Liver (tissue), 9 donors: ENCODE data around the gene FUT2. TPM values are rescaled to one million over a fixed set of nuclear protein-coding genes. Genes with fewer than 3 reads are reported as not detected.

Experiments
- DNase-seq: peaks from one replicate; pipeline ENCODE4 v3.0.0-alpha.2; 2017; ENCODE audit warnings: low spot score
- H3K27ac ChIP-seq, 2 donors: one replicate each; pipeline ENCODE4 v1.7.0; 2013; ENCODE audit warnings: inconsistent platforms in 2 of 2, low read length in 2 of 2, control low read depth in 1 of 2, low read depth in 1 of 2, mild to moderate bottlenecking in 1 of 2
- H3K27me3 ChIP-seq, 4 donors: one replicate each; pipeline versions ENCODE4 v1.6.1 to v1.7.0; 2013; ENCODE audit warnings: low read length in 3 of 4, inconsistent platforms in 1 of 4, mild to moderate bottlenecking in 1 of 4, moderate library complexity in 1 of 4; ENCODE audit not compliant: control insufficient read depth in 4 of 4, insufficient read depth in 4 of 4
- H3K36me3 ChIP-seq, 4 donors: one replicate each; pipeline versions ENCODE4 v1.6.1 to v1.7.0; 2013; ENCODE audit warnings: low read length in 3 of 4, mild to moderate bottlenecking in 3 of 4, low read depth in 1 of 4, moderate library complexity in 1 of 4; ENCODE audit not compliant: control insufficient read depth in 4 of 4, insufficient read depth in 3 of 4
- H3K4me1 ChIP-seq, 4 donors: one replicate each; pipeline versions ENCODE4 v1.6.1 to v1.7.0; 2013; ENCODE audit warnings: low read length in 3 of 4, mild to moderate bottlenecking in 3 of 4, moderate library complexity in 1 of 4; ENCODE audit not compliant: control insufficient read depth in 4 of 4, insufficient read depth in 4 of 4
- H3K4me3 ChIP-seq, 3 donors: one replicate each; pipeline versions ENCODE4 v1.6.1 to v1.7.0; 2013; ENCODE audit warnings: low read length in 3 of 3, control low read depth in 1 of 3, low read depth in 1 of 3, mild to moderate bottlenecking in 1 of 3
- H3K9ac ChIP-seq, 2 donors: one replicate each; pipeline ENCODE4 v1.7.0; 2013; ENCODE audit warnings: low read length in 2 of 2, mild to moderate bottlenecking in 2 of 2, moderate library complexity in 2 of 2, control low read depth in 1 of 2, low read depth in 1 of 2
- H3K9me3 ChIP-seq, 4 donors: one replicate each; pipeline versions ENCODE4 v1.6.1 to v1.7.0; 2013; ENCODE audit warnings: low read length in 3 of 4; ENCODE audit not compliant: control insufficient read depth in 4 of 4
- ATF3 ChIP-seq: IDR thresholded peaks from 2 replicates; pipeline ENCODE4 v1.6.1; 2016; ENCODE audit warnings: antibody characterized with exemption
- CTCF ChIP-seq: fragments of 150-350 bp; IDR thresholded peaks from 2 replicates; pipeline ENCODE4 v1.5.1; 2017; ENCODE audit warnings: improper control_type of control experiment, low read depth, low read length; ENCODE audit not compliant: missing input control
- EGR1 ChIP-seq, 2 donors: IDR thresholded peaks; 2 replicates each; pipeline ENCODE4 v1.6.1; 2016 to 2018; ENCODE audit warnings: antibody characterized with exemption in 2 of 2, low read depth in 2 of 2
- FOXA2 ChIP-seq: IDR thresholded peaks from 2 replicates; pipeline ENCODE4 v1.6.1; 2016; ENCODE audit warnings: antibody characterized with exemption
- GABPA ChIP-seq, 2 donors: IDR thresholded peaks in 1 of 2; conservative IDR thresholded peaks in 1 of 2; 2 replicates each; pipeline ENCODE4 v1.6.1; 2016; ENCODE audit warnings: antibody characterized with exemption in 2 of 2, mild to moderate bottlenecking in 1 of 2, moderate library complexity in 1 of 2
- HNF4A ChIP-seq, 2 donors: conservative IDR thresholded peaks; 2 replicates each; pipeline ENCODE4 v1.6.1; 2016; ENCODE audit warnings: antibody characterized with exemption in 2 of 2, mild to moderate bottlenecking in 2 of 2
- HNF4G ChIP-seq: IDR thresholded peaks from 2 replicates; pipeline ENCODE4 v1.6.1; 2016; ENCODE audit warnings: antibody characterized with exemption
- JUND ChIP-seq, 2 donors: IDR thresholded peaks; 2 replicates each; pipeline ENCODE4 v1.6.1; 2016; ENCODE audit warnings: antibody characterized with exemption in 2 of 2
- MAX ChIP-seq: IDR thresholded peaks from 2 replicates; pipeline ENCODE4 v1.6.1; 2016; ENCODE audit warnings: antibody characterized with exemption
- NR2F2 ChIP-seq: IDR thresholded peaks from 2 replicates; pipeline ENCODE4 v1.6.1; 2016; ENCODE audit warnings: antibody characterized with exemption
- RAD21 ChIP-seq, 2 donors: IDR thresholded peaks; 2 replicates each; pipeline ENCODE4 v1.6.1; 2016; ENCODE audit warnings: antibody characterized with exemption in 2 of 2, mild to moderate bottlenecking in 2 of 2
- RXRA ChIP-seq, 2 donors: IDR thresholded peaks; 2 replicates each; pipeline ENCODE4 v1.6.1; 2017 to 2018; ENCODE audit warnings: antibody characterized with exemption in 2 of 2, mild to moderate bottlenecking in 1 of 2
- SP1 ChIP-seq: IDR thresholded peaks from 2 replicates; pipeline ENCODE4 v1.6.1; 2018; ENCODE audit warnings: antibody characterized with exemption, mild to moderate bottlenecking
- TAF1 ChIP-seq: conservative IDR thresholded peaks from 2 replicates; pipeline ENCODE4 v1.6.1; 2016; ENCODE audit warnings: antibody characterized with exemption, mild to moderate bottlenecking
- YY1 ChIP-seq: IDR thresholded peaks from 2 replicates; pipeline ENCODE4 v1.6.1; 2016; ENCODE audit warnings: antibody characterized with exemption, mild to moderate bottlenecking
- ZBTB33 ChIP-seq: IDR thresholded peaks from 2 replicates; pipeline ENCODE4 v1.6.1; 2016; ENCODE audit warnings: antibody characterized with exemption
- WGBS: extraction: QIAGEN DNeasy Blood & Tissue Kit; methylation state at CpG from one replicate; pipeline ENCODE4 v1.1.7; 2013; 5-methylcytosine and 5-hydroxymethylcytosine counted together
- polyA plus RNA-seq, 2 donors: library from polyadenylated mRNA; stranded (reverse) in 1 of 2; unstranded in 1 of 2; fragments of 200-250 nt in 1 of 2; fragments of >200 nt in 1 of 2; fragmentation: Nextera tagmentation in 1 of 2; extraction: Ambion mirVana in 1 of 2; gene quantifications; one replicate each; pipeline versions ENCODE4 v1.2.1 to v1.2.3, GENCODE V29; 2013 to 2015
- total RNA-seq, 2 donors: library from RNA; depleted of rRNA; stranded (reverse); fragments of >200 nt; gene quantifications; one replicate each; pipeline ENCODE4 v1.2.3, GENCODE V29; 2014
- donor health status: healthy.
- donor health status: healthy.
- donor health status: healthy.
- donor health status: healthy.
- donor health status: healthy.

Gene FUT2
- total and polyA plus RNA-seq, 4 donors = 0.02 to 0.38 (median 0.05) TPM; not detected in 1

GRCh38 chr19:48720251-48720612 is 24.5 kb downstream of the FUT2 start:
- DNase-seq = no peak
- no peaks in the 10 kb centered on the region for H3K36me3 ChIP-seq
- H3K9ac ChIP-seq = no peak overlapping the region
- WGBS = 41% methylated on average over 12 of the region's 12 CpGs
- no peaks in the 10 kb centered on the region for H3K27me3 ChIP-seq
- no peak overlapping the region for H3K4me3 ChIP-seq
- peaks cover 0 to 12% (median 7%) of the 10 kb centered on the region in 4 donors for H3K4me1 ChIP-seq
- H3K9me3 ChIP-seq = no peaks in the 10 kb centered on the region
- H3K27ac ChIP-seq = no peak overlapping the region
- no peak for TF ChIP-seq TAF1
- TF ChIP-seq JUND (IDR thresholded peaks at IDR 0.05) = no peak
- TF ChIP-seq YY1 = no peak

- peak; percentile 96 for DNase-seq
- WGBS = 11% methylated on average over 42 of the region's 42 CpGs
- Histone ChIP-seq H3K27me3 (no peaks in the 10 kb centered on the region), H3K4me1 (peaks cover 0 to 10% (median 5%) of the 10 kb centered on the region in 4 donors), H3K9ac (no peak overlapping the region), H3K36me3 (no peaks in the 10 kb centered on the region), H3K9me3 (no peaks in the 10 kb centered on the region), H3K4me3 (peak overlapping the region; percentile 43 to 80 (median 71)), H3K27ac (peak overlapping the region; percentile 78 to 90)
- TF ChIP-seq YY1 (peak; percentile 68), RXRA (IDR thresholded peaks at IDR 0.05) (peak; percentile 15 to 31), HNF4A (conservative IDR thresholded peaks at IDR 0.05) (no peak), FOXA2 (no peak), EGR1 (IDR thresholded peaks at IDR 0.05; ENCODE audit: low read depth in 2 of 2) (no peak), JUND (IDR thresholded peaks at IDR 0.05) (peak in 1 of 2 donors; percentile 24), TAF1 (no peak), RAD21 (IDR thresholded peaks at IDR 0.05) (no peak), GABPA (IDR thresholded peaks at IDR 0.05 in 1 of 2, conservative IDR thresholded peaks at IDR 0.05 in 1 of 2) (peak in 1 of 2 donors; percentile 50), SP1 (peak; percentile 94), NR2F2 (no peak), ZBTB33 (peak; percentile 54)
These were observed 25.0 kb downstream of the FUT2 start for GRCh38 chr19:48720613-48721296.

- TF ChIP-seq CTCF = no peak
- TF ChIP-seq HNF4G = no peak
- TF ChIP-seq NR2F2 = no peak
- no peak for TF ChIP-seq TAF1
- no peak for TF ChIP-seq ATF3
- TF ChIP-seq RAD21 (IDR thresholded peaks at IDR 0.05) = no peak
- TF ChIP-seq RXRA (IDR thresholded peaks at IDR 0.05) = no peak
- no peak for TF ChIP-seq YY1
- TF ChIP-seq MAX = no peak
- Histone ChIP-seq H3K36me3 (no peaks in the 10 kb centered on the region), H3K4me3 (no peak overlapping the region), H3K4me1 (peaks cover 0 to 10% (median 2%) of the 10 kb centered on the region in 4 donors), H3K9me3 (no peaks in the 10 kb centered on the region), H3K27ac (no peak overlapping the region), H3K9ac (no peak overlapping the region), H3K27me3 (no peaks in the 10 kb centered on the region)
- no peak for DNase-seq
- WGBS = 85% methylated on average over 11 of the region's 11 CpGs
These were observed 26.5 kb downstream of the FUT2 start for GRCh38 chr19:48722196-48722708.
